Measurements from ENCODE around the gene GRIA2. TPM values are rescaled to one million over a fixed set of nuclear protein-coding genes. Genes with fewer than 3 reads are reported as not detected.

Gene GRIA2
- total RNA-seq, 4 donors from 2014 or later: 0.76 TPM; not detected in 3

GRCh38 chr4:157226035-157226434 lies 5.5 kb downstream of the GRIA2 start:
- Histone ChIP-seq H3K9me3 (no peaks in the 10 kb centered on the region), H3K4me1 (peaks cover 0 to 17% (median 4%) of the 10 kb centered on the region in 3 donors), H3K4me3 (no peak overlapping the region), H3K27ac (no peak overlapping the region), H3K27me3 (peaks cover 6 to 40% (median 13%) of the 10 kb centered on the region in 4 donors), H3K36me3 (no peaks in the 10 kb centered on the region)
- 80 to 90% methylated on average over 2 of the region's 2 CpGs for WGBS, 2 donors
- DNase-seq: no peak
- intact Hi-C loops (cut with DNase I): no loop called here
- TF ChIP-seq CTCF (IDR thresholded peaks at IDR 0.05): no peak
- no peak for TF ChIP-seq POLR2A (IDR thresholded peaks at IDR 0.05)

DNA sequence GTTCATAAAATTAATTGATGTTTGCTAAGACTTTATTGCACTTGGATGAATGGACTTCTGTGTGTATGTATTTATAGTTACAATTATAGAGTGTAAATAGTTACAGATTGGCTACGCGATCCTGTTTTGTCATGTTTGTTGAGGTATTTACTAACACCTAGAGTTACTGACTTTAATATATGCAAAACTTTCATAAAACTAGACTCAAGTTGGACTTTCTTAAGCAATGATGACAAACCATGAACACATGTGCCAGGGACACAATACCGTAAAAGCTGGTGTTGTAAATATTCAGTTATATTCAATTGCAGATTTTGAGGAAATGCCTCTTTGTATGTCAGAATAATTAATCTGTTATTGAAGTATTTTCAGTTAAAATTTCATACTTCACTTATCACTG lies 6.1 kb downstream of the GRIA2 start:
- intact Hi-C loops (cut with DNase I): no loop called here

DNA sequence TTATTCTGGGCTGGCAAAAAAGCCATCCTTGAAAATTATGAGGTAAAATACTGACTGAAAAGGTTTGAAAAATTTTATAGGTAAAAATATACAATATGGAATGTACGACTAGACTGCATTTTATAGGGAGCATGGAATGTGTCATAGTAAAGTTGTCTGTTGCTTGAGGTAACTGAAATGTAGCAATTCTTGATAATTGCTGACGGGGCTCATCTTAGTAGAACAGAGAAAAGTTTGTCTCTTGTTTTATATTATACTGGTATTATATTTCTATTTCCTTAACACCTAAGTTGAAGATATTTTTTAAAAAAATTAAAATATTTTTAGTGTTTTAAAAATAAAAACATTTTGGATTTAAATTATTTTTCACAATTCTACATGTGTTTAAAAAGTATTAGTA lies 11.0 kb downstream of the GRIA2 start:
- no peaks in the 10 kb centered on the region for H3K36me3 ChIP-seq
- DNase-seq: no peak
- H3K9me3 ChIP-seq: no peaks in the 10 kb centered on the region
- intact Hi-C loops (cut with DNase I): no loop called here
- H3K4me1 ChIP-seq: no peaks in the 10 kb centered on the region
- no peak for TF ChIP-seq CTCF (IDR thresholded peaks at IDR 0.05)
- no peak for TF ChIP-seq POLR2A (IDR thresholded peaks at IDR 0.05)
- WGBS, 2 donors: 88 to 90% methylated on average over 2 of the region's 2 CpGs
- H3K27me3 ChIP-seq: no peaks in the 10 kb centered on the region
- H3K27ac ChIP-seq: no peak overlapping the region
- no peak overlapping the region for H3K4me3 ChIP-seq

More for the DNA sequence above, 6.1 kb downstream of the GRIA2 start:
- no peak overlapping the region for H3K27ac ChIP-seq
- DNase-seq: no peak
- H3K27me3 ChIP-seq: peaks cover 6 to 34% (median 10%) of the 10 kb centered on the region in 4 donors
- WGBS, 2 donors: 85 to 92% methylated on average over 3 of the region's 3 CpGs
- H3K4me1 ChIP-seq: peaks cover 0 to 13% (median 4%) of the 10 kb centered on the region in 3 donors
- H3K36me3 ChIP-seq: no peaks in the 10 kb centered on the region
- no peak overlapping the region for H3K4me3 ChIP-seq
- TF ChIP-seq CTCF (IDR thresholded peaks at IDR 0.05): no peak
- no peak for TF ChIP-seq POLR2A (IDR thresholded peaks at IDR 0.05)
- H3K9me3 ChIP-seq: no peaks in the 10 kb centered on the region

- no peaks in the 10 kb centered on the region for H3K4me1 ChIP-seq
- intact Hi-C loops (cut with DNase I): no loop called here
- no peaks in the 10 kb centered on the region for H3K27me3 ChIP-seq
- no peaks in the 10 kb centered on the region for H3K9me3 ChIP-seq
- no peak for DNase-seq
- TF ChIP-seq POLR2A (IDR thresholded peaks at IDR 0.05): no peak
- H3K27ac ChIP-seq: no peak overlapping the region
- H3K4me3 ChIP-seq: no peak overlapping the region
- H3K36me3 ChIP-seq: no peaks in the 10 kb centered on the region
Measured at GRCh38 chr4:157242871-157243270, 22.3 kb downstream of the GRIA2 start.

GRCh38 chr4:157244348-157244747 lies 23.8 kb downstream of the GRIA2 start:
- Histone ChIP-seq H3K36me3 (no peaks in the 10 kb centered on the region), H3K27me3 (no peaks in the 10 kb centered on the region), H3K4me1 (no peaks in the 10 kb centered on the region), H3K4me3 (no peak overlapping the region), H3K9me3 (no peaks in the 10 kb centered on the region), H3K27ac (no peak overlapping the region)
- DNase-seq: no peak
- intact Hi-C loops (cut with DNase I): no loop called here
- WGBS, 2 donors: 53 to 66% methylated on average over 2 of the region's 2 CpGs
- TF ChIP-seq POLR2A (IDR thresholded peaks at IDR 0.05) (no peak), CTCF (IDR thresholded peaks at IDR 0.05) (no peak)

DNA sequence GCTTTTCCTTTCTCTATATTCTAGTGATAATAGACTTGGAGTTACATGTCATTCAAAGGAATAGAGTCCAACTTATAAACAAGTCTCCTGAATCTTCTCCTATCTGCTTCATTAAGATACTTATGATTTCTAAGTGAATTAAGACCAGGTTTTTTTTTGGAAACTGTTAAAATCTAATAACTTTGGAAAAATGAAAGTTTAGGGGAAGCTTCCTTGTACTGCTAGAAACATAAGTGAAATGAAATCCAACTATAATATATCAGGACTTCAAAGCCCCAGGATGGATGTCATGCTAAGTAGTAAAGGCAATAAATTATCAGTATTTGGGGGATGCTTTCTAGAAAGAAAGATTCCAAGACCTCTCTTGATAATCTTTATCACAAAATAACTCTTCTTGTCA lies 24.8 kb downstream of the GRIA2 start:
- no peak for TF ChIP-seq POLR2A (IDR thresholded peaks at IDR 0.05)
- no peaks in the 10 kb centered on the region for H3K36me3 ChIP-seq
- intact Hi-C loops (cut with DNase I): no loop called here
- H3K4me1 ChIP-seq: no peaks in the 10 kb centered on the region
- DNase-seq: no peak
- no peaks in the 10 kb centered on the region for H3K9me3 ChIP-seq
- H3K27ac ChIP-seq: no peak overlapping the region
- H3K27me3 ChIP-seq: no peaks in the 10 kb centered on the region
- no peak overlapping the region for H3K4me3 ChIP-seq

All from esophagus squamous epithelium (tissue), 5 donors.